ENCODE results near the gene PDE3B. TPM values are rescaled to one million over a fixed set of nuclear protein-coding genes. Genes with fewer than 3 reads are reported as not detected.
"Not testable (repeated sequence)": the region's sequence is repeated elsewhere in the genome, so short reads cannot be mapped to it uniquely, and the experiment has no call there.

PDE3B gene
- total and polyA plus RNA-seq, 7 donors: 0.11 to 0.59 (median 0.30) TPM

GRCh38 chr11:14750911-14751310 lies 107.3 kb downstream of the PDE3B start:
- Histone ChIP-seq H3K4me1 (no peaks in the 10 kb centered on the region), H3K9me3 (no peaks in the 10 kb centered on the region), H3K27ac (no peak overlapping the region), H3K36me3 (ENCODE audit: insufficient read depth in 1 of 2, low read depth in 1 of 2) (no peaks in the 10 kb centered on the region), H3K27me3 (ENCODE audit: insufficient read depth in 3 of 3, low read length in 2 of 3) (no peaks in the 10 kb centered on the region), H3K4me3 (no peak overlapping the region)
- intact Hi-C loops (cut with DNase I): no loop called here
- DNase-seq (no peak), ATAC-seq (no peak)
- no peak for TF ChIP-seq CTCF (IDR thresholded peaks at IDR 0.05)
- WGBS, 3 donors: 50 to 64% (median 50%) methylated on average over 1 of the region's 1 CpG

- Histone ChIP-seq H3K27ac (no peak overlapping the region), H3K27me3 (ENCODE audit: insufficient read depth in 3 of 3, low read length in 2 of 3) (no peaks in the 10 kb centered on the region), H3K4me1 (no peaks in the 10 kb centered on the region), H3K36me3 (ENCODE audit: insufficient read depth in 1 of 2, low read depth in 1 of 2) (no peaks in the 10 kb centered on the region), H3K9me3 (no peaks in the 10 kb centered on the region), H3K4me3 (no peak overlapping the region)
- DNase-seq (no peak), ATAC-seq (no peak)
- TF ChIP-seq CTCF (IDR thresholded peaks at IDR 0.05): no peak
- intact Hi-C loops (cut with DNase I): no loop called here
Observed at GRCh38 chr11:14751975-14752407, 108.4 kb downstream of the PDE3B start.

- no peak for TF ChIP-seq CTCF (IDR thresholded peaks at IDR 0.05)
- ATAC-seq: no peak
- no peaks in the 10 kb centered on the region for H3K4me1 ChIP-seq
- no peaks in the 10 kb centered on the region for H3K27me3 ChIP-seq (ENCODE audit: insufficient read depth in 3 of 3, low read length in 2 of 3)
- no peak overlapping the region for H3K4me3 ChIP-seq
- 89 to 91% (median 90%) methylated on average over 3 of the region's 3 CpGs for WGBS, 3 donors
- H3K36me3 ChIP-seq (ENCODE audit: insufficient read depth in 1 of 2, low read depth in 1 of 2): no peaks in the 10 kb centered on the region
- H3K27ac ChIP-seq: no peak overlapping the region
- intact Hi-C loops (cut with DNase I): no loop called here
- no peak for DNase-seq
- H3K9me3 ChIP-seq: no peaks in the 10 kb centered on the region
Observed at GRCh38 chr11:14755140-14755539, 111.5 kb downstream of the PDE3B start.

GRCh38 chr11:14756349-14756748 lies 112.7 kb downstream of the PDE3B start:
- no peak for TF ChIP-seq CTCF (IDR thresholded peaks at IDR 0.05)
- ATAC-seq (no peak), DNase-seq (no peak)
- Histone ChIP-seq H3K27me3 (ENCODE audit: insufficient read depth in 3 of 3, low read length in 2 of 3) (no peaks in the 10 kb centered on the region), H3K4me3 (no peak overlapping the region), H3K27ac (no peak overlapping the region), H3K36me3 (ENCODE audit: insufficient read depth in 1 of 2, low read depth in 1 of 2) (no peaks in the 10 kb centered on the region), H3K9me3 (no peaks in the 10 kb centered on the region), H3K4me1 (no peaks in the 10 kb centered on the region)
- intact Hi-C loops (cut with DNase I): no loop called here
- WGBS, 3 donors: 79 to 82% (median 80%) methylated on average over 4 of the region's 4 CpGs

- H3K36me3 ChIP-seq (ENCODE audit: insufficient read depth in 1 of 2, low read depth in 1 of 2); intact Hi-C loops (cut with DNase I); H3K27ac ChIP-seq; H3K27me3 ChIP-seq (ENCODE audit: insufficient read depth in 3 of 3, low read length in 2 of 3); DNase-seq; H3K4me3 ChIP-seq; H3K9me3 ChIP-seq; ATAC-seq; H3K4me1 ChIP-seq: not testable (repeated sequence)
- WGBS, 3 donors: 89 to 91% (median 90%) methylated on average over 9 of the region's 9 CpGs
Observed at GRCh38 chr11:14759300-14760012, 115.9 kb downstream of the PDE3B start.

Measured in psoas muscle (tissue), 8 donors.